NCI-H524 treated with DMSO at 0.1 percent for 48 hours (cell line): Measurements from ENCODE around the gene MYO5C.

Experiments used
- DNase-seq: peaks from one replicate; lab custom pipeline; 2025; lab: John Stamatoyannopoulos, UW

Gene MYO5C

GRCh38 chr15:52278636-52279367, 16.8 kb downstream of the MYO5C start:
- no peak for DNase-seq

DNA sequence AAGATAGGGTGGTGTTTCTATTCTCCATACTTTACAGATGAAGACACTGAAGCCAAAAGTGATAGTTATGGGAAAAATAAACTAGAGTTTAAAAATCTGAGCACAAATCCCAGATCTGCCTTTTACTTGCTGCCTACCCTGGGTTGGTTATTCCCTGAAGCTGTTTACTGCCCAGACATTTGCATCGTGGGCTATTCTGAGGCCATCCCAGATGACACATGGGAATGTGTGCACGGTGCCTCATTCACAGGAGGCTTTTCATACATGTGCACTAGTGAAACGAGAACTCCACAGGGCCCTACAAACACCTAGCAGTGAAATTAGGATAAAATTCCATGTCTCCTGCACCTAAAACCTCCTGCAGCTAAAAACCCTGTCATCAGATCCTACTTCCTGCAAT, 17.5 kb downstream of the MYO5C start:
- no peak for DNase-seq

- DNase-seq = no peak
These were observed 18.0 kb downstream of the MYO5C start for GRCh38 chr15:52277575-52277974.

- no peak for DNase-seq
These were observed 19.3 kb downstream of the MYO5C start for GRCh38 chr15:52276256-52276770.

- no peak for DNase-seq
These were observed 31.9 kb downstream of the MYO5C start for GRCh38 chr15:52263563-52264282.

GRCh38 chr15:52262364-52262763, 33.2 kb downstream of the MYO5C start:
- DNase-seq = no peak

DNA sequence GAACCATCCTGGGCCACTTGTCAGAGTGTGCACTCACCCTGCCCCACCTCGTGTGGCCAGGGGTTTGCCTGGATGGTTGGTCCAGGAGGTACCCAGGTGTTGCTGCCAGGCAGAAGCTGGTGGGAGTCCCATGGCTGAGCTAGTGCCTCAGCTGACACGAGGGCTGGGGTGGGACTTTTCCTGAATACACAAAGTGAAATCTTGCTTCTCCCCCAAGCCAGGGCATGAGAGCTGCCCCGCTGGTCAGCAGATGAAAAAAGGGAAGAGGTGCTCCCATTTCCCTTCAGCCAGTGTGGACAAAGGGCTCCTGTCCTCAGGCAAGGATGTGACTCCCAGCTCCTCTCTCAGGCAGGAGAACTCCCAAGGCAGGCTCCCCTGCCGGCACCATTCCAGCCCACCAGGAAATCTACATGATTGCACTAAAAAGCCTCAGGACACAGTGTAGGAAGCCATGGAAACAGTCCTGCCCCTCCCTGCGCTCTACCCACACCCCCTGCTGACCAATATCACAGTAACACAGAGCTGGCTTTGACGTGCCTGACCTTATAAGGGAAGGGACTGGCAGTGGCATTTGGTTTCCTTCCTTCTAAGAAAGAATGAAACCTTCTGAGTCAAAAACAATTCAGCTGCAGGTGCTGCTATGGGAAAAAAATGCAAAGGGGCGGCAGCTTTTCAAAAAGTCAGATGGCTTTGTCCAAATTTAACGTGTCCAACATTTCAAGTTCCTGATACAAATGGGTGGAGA, 33.9 kb downstream of the MYO5C start:
- no peak for DNase-seq

- DNase-seq = no peak
These were observed 34.6 kb downstream of the MYO5C start for GRCh38 chr15:52261026-52261425.

- no peak for DNase-seq
These were observed 36.1 kb downstream of the MYO5C start for GRCh38 chr15:52259503-52259902.

DNA sequence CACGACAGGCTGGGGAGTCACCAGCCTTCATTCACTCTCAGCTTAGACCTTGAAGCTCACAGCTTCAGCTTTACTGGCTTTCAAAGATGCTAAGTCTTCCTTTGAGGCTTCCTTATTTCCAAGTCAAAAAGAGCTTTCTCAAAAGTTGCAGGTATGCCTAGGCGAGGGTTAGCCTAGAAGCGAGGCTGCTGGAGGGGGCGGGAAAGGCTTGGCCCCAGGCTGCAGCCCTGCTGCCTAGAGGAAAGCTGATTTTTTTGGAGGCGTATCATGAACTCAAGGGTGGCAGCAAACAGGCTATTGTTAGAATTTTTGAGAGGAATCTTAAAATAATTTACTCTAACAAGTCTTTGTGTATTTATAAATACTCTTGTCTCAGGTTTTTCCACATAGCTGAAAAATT, 37.1 kb downstream of the MYO5C start:
- DNase-seq = no peak

DNA sequence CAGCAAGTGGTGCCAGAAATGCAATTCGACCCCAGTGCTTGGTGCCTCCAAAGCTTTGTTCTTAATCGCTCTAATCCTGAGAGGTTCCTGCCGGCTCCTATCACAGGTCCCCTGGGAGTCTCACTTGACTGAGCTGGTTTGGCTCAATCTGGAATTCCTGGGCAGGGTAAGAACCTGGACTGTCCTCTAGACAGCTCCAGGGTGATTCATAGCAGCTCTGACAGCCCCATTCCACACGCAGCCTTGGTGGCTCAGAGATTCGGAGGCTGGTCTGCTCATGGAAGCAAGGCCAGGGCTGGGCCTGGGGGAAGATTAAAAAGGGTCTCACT, 37.9 kb downstream of the MYO5C start:
- peak; percentile 68 for DNase-seq

DNA sequence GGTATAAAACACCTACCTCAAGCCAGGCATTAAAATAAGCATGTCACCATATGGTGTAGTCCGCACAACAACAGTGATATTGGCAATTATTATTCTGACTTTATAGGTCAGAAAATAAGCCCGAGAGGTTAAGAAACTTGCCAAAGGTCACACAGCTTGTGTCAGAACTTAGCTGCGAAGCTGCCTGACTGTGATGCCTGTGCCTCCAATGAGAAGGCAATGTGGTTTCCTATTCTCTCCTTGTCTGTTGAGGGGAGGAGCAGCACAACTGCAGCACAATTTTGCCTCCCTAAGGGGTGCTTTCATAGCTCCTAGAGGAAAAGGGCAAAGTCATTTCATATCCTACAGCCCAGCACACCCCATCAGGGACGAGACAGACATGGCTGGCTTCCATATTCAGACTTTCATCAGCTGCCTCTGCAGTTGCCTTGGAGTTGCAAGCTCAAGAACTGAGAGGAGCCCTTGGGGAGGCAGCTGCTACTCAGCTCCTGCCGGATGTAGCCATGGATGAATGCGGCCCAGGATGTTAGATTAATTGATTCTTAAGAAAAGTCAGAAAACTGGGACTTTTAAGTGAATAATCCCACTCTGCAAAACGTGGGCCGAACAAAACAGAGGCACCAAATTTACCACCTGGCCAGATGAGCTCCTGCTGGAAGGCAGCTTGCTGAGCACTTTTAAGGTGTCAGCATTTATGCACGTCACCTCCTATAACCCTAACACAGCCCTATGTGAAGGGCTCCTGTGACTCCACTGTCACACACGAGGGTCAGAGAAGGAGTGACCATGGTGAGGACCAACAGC, 38.5 kb downstream of the MYO5C start:
- DNase-seq = peak; percentile 17

DNA sequence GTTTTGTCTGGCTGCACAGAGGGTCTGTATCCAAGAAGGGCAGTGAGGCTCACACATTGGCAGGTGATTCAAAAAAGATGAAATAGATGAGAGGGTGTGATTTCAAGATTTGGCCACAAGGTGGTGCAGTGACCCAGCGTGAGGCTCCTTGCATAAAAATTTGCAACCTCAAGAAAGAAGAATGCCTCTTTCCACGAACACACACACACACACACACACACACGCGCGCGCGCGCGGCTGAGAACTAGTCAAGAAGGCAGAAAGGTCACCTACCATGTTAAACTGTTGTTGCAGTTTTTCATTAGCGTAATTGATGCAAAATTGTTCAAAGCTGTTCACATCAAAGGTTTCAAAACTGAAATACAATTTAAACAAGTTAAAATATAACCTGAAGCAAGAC, 39.2 kb downstream of the MYO5C start:
- DNase-seq = peak; percentile 64

- peak; percentile 77 for DNase-seq
These were observed 39.7 kb downstream of the MYO5C start for GRCh38 chr15:52255935-52256334.

DNA sequence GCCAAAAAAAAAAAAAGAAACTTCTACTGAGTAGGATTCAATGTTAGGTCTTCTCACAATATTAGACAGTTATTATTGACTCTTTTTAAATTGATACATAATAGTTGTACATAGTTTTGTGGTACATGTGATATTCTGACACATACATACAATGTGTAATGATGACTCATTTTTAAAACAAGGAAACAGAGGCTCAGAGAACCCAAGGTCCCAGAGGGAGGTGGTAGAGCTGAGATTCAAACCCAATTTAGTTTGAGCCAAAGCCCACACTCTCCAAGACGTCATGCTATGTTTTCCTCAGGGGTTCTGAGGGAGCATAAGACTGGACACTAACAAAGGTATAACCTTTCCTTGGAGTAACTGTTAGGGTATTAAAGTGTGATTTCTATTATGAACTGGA, 40.6 kb downstream of the MYO5C start:
- no peak for DNase-seq

- no peak for DNase-seq
These were observed 41.2 kb downstream of the MYO5C start for GRCh38 chr15:52254391-52254790.

- no peak for DNase-seq
These were observed 42.8 kb downstream of the MYO5C start for GRCh38 chr15:52252781-52253180.

DNA sequence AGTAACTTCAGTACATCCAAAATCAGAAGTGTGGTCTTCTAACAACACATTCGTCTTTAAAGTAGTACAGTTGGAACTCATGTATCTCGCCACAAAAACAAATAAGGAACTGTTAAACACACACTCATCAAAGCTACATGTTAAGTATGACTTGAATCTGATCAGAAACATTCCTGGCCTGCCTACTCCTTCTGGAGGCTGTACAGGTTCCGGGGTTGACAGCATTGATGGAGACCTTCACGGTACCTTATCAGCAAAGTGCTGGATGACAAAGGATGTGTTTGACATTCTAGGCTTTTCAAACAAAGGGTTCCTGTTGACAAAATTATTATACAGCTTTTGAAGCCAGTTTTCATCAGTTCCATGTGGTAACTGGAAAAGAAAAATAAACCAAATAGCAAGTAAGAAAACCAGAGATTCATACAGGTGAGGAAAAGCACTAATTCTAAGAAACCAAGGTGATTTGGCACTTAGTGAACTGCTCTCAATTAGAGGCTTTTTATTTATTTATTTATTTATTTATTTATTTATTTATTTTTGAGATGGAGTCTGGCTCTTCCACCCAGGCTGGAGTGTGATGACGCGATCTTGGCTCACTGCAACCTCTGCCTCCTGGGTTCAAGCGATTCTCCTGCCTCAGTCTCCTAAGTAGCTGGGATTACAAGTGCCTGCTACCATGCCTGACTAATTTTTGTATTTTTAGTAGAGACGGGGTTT, 44.3 kb downstream of the MYO5C start:
- DNase-seq = no peak

DNA sequence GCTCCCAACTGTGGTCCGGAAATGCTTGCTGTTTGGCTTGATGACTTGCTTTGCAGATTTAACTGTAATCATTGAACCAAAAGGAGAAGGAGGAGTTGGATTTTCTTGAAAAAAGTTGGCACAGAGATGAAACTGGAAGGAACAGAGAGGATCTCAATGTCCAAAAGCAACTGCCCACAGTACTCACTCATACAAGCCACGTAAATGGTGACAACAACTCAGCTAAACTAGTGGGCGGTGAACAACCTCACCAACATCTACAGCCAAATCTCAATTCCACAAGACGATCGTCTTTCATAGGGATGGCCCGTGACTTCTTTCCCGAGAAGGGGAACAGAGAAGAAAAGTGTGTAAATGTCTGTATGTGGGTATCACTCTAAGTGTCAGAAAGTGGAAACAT, 48.1 kb downstream of the MYO5C start:
- no peak for DNase-seq

DNA sequence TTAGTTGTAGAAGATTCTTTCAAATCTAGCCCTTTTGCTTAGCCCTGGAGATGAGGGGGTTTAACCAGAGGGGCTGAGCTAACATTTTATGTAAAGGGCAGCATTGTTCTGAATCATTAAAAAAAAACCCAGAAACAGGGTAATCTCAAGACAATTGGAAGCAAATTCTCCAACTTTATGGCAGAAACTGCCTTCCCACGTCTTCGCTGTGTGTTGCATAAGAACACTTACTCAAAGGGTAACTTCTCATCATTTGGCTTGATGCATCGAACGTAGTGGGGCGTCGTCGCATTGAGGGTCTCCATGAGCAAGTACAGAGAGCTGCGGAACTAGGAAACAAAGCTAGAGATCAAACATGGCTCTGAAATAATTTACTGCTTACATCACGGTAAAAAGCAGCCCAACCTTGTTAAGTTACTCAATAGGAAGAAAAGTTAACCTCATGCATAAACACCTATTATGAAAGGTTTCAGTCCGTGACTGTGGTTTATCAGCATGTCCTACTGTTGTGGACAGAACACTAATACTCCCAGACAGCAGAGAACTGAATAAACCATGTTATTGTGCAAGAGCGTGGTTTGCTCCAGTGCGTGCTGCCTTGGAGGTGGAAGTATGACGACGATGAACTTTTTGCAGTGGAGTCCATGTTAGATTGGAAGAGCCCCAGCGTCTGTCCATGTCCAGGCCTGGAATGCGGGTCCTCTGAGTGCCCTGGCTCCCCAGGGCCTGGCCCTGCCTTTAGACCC, 48.7 kb downstream of the MYO5C start:
- DNase-seq = no peak
